NCI-H128 (cell line): ENCODE measurements around the gene ARL4C.

Experiments
- DNase-seq: peaks from one replicate; lab custom pipeline; 2025; ENCODE audit not compliant: unreplicated experiment; lab: John Stamatoyannopoulos, UW

Gene ARL4C, protein sequence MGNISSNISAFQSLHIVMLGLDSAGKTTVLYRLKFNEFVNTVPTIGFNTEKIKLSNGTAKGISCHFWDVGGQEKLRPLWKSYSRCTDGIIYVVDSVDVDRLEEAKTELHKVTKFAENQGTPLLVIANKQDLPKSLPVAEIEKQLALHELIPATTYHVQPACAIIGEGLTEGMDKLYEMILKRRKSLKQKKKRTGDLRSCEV

GRCh38 chr2:234496835-234497593 is at the start of gene ARL4C:
Gene ARL4C, minus strand, starts transcription at chr2:234497081. Its CDS starts 495 bp downstream, at chr2:234496586.
- DNase-seq = no peak

DNA sequence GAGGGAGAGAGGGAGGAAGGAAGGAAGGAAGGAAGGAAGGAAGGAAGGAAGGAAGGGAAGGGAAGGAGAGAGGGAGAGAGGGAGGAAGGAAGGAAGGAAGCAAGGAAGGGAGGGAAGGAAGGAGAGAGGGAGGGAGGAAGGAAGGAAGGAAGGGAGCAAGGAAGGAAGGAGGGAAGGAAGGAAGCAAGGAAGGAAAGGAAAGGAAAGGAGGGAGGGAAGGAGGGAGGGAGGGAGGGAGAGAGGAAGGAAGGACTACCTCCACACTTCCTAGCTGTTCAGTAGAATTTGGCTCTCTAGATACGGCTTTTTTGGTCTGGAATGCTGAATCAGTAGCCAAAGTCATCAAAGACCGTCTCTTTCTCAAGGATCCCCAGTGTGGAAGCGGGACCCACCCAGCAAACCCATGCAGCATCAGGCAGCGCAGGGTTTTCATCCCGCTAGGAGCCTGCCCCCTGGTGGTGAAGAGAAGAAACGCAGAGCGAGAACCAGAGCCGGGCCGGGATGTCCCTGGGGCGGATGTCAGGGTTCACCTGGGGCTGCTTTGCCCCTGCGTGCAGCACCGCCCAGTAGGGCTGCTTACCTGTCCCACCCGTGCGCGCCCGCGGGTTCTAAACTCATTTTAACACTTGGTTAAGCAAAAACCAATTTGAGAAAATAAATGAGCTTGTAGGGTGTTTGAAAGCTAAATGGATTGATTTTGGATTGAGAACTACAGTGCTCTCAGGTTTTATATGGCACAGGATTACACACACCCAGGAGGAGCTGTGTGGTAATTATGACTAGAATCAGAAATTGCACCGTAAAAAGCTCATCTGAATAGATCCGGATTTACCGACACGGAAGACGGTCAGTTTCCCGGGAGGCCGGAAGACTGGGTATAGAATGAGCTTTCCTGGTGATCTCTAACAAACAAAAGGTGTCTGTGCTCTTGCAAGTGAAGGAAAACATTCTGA is 48.1 kb upstream of the ARL4C start:
- no peak for DNase-seq

DNA sequence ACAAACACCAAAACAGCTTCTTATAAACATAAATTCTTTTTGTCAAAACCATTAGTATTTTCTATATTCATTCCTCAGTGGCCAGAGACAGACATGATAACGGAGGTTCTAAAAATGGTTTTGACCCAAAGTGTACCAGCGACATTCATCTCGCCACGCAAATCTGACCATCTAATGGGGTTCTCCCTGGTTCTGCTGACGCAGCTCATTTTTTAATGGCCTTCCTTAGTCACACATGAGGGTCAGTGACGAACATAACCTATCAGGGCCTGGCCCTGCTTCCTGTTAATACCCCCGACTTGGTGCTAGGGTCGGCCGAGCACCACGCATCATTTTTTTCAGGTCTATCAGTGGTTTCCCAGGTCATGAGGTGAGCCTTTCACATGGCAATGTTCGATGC is 45.9 kb upstream of the ARL4C start:
- DNase-seq = no peak

- DNase-seq = no peak
Measured at GRCh38 chr2:234537929-234538328, 41.0 kb upstream of the ARL4C start.

DNA sequence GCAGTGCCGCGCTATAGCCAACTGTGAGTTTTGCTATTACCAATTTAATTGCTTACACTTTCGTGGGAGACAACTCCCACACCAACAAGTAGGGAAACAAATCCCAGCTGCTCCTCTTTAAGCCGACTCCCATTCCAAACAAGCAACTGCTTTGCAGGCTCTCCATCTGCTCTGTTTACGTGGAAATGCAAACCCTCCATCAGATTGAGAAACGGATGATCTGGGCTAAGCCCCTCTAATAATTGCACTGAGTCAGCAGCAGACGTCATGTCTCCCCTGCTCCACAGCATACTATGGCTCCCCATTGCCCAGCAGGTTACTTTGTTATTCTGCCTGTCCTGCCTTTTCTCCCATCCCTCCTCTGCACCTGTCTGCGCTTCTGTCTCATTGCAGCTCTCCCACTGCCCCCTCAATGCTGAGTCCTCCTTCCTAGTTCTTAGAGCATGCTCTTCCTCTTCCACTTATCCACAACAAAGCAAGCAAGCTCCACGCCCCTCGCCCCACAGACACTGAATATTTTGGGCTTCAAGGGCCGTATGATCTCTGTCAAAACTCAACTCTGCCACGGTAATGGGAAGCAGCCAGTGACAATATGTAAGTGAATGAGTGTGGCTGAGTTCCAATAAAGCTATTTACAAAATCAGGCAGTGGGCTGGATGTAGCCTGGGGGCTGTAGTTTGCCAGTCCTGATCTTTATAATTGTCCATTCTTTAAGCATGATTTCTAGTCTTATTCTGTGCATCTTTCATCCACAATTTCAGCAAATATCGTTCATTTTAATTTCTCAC is 39.5 kb upstream of the ARL4C start:
- no peak for DNase-seq

DNA sequence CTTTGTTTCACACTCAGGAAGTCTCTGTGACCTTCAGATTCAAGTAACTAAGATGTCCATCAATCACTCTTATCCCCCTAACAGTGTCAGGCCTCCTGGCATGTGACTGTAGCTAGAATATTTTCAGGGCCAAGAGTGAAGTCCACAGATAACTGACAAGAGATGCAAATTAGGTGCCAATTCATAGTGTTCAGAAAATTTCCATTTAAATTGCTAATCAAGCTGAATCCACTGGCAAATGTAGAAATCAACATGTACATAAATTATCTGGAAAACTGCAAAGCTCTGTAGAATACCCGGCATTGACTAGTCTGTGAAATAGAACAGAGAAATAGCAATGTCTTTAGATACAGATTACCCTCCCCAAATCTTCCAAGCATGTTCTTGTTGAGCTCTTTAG is 38.6 kb upstream of the ARL4C start:
- DNase-seq = no peak

- DNase-seq = no peak
Measured at GRCh38 chr2:234534515-234534914, 37.6 kb upstream of the ARL4C start.

DNA sequence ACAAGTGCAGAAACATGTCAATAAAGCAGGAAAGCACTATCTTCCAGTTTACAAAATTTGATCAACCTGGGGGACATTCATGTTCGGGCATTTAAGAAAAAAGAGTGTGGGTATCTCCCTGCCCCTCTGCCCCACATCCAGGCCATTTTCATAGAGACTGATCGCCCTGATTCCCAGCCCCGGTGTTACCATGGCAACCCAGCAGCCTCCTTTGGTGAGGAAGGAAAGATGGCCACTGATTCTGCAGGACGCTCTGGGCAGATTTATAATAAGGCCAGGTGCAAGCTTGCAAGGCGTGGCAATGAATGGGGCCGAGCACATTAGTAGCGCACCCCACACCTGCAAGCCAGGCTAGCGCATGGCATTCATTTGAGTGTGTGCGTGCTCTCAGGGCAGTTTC is 36.7 kb upstream of the ARL4C start:
- DNase-seq = peak; percentile 46

DNA sequence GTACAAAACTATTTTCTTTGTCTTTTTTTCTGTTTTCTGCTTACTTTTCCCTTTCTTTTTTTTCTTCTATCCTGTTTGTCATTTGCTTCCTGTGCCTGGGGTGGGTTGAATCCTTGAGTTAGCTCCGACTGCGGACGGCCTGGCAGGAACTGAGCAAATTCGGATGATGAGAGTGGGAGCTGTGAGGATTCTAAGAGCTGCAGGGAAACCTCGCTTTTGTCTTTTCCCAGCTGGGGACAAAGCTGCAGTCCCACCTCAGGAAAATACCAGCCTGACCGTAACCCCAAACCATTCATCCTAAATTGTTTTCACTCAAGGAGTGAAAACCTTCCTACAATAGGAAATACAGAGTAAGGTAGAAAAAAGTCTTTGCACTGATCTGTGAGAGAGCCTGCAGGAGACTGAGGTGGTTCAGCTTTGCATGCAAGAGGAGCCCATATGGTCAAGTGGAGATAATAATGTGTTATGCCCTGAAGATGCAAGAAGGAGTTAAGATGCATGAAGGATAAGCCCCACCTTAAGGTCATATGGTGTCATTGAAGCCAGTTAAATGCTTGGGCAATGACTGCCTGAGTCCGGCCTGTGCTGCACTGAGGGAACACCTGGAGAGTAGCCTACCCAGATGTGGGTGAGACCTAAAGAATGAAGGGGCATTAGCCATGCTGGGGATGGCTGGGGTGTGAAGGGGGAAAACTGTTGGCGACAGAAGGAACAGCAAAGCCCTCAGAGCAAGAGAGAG is 31.7 kb upstream of the ARL4C start:
- DNase-seq = no peak

- no peak for DNase-seq
Measured at GRCh38 chr2:234526711-234527110, 29.8 kb upstream of the ARL4C start.

DNA sequence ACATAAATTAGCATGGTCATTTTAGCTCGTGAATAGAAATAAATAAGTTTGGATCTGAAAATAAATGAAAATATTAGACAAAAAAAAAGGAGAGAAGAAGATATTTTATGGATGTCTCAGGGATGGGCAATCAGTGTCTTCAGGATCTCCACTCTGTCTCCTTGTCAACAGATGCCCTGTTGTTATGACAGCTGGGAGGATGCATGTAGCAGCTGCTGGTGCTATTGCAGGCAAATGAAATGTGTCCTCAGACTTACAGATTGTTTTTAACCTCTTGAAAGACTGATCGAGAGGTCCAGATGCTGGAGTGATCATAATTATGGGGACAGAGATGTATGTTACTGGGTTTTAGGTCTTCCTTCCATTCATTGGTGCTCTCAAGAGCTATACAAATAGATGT is 24.7 kb upstream of the ARL4C start:
- DNase-seq = no peak

- no peak for DNase-seq
Measured at GRCh38 chr2:234518986-234519642, 22.2 kb upstream of the ARL4C start.

GRCh38 chr2:234517971-234518370 is 21.1 kb upstream of the ARL4C start:
- DNase-seq = no peak

DNA sequence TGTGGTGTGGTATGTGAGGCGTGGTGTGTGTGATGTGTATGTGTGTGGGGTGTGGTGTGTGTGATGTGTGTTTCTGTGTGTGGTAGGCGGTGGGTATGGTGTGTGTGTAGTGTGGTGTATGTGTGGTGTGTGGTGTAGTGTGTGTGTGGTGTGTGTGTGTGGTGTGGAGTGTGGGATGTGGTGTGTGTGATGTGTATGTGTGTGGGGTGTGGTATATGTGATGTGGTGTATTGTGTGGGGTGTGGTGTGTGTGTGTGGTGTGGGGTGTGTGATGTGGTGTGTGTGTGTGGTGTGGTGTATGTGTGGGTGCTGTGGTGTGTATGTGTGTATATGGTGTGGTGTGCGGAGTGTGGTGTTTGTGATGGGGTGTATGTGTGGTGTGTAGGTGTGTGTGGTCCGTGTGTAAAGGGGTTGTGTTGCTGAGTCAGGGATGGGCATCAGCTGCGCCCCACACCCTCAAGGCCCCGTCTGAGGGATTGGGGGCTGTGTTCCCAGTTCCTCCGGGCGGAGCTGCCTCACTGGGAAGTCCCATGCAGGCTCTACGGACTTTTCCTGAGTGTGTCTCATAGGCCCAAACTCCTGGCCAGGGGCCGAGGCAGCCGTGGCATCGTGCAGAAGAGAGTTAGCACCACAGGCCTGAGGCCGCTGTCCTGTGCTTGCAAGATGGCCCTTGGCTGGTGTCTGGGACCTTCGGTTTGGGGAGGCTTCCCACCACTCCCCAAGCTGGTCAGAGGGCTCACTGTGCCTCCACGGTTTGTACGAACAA is 18.2 kb upstream of the ARL4C start:
- DNase-seq = no peak

DNA sequence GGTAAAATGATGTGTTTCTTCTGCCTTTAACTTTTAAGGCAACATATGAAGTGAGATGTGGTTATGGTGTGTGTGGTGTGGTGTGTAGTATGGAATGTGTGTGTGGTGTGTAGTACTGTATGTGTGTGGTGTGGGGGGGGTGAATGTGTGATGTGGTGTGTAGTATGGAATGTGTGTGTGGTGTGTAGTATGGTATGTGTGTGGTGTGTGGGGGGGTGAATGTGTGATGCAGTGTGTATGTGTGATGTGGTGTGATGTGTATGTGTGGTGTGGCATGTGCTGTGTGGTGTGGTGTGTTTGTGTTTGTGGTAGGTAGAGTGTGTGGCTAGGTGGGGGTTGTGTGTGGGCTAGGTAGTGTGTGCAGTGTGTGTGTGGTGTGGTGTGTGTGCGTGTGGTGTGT is 17.2 kb upstream of the ARL4C start:
- no peak for DNase-seq

DNA sequence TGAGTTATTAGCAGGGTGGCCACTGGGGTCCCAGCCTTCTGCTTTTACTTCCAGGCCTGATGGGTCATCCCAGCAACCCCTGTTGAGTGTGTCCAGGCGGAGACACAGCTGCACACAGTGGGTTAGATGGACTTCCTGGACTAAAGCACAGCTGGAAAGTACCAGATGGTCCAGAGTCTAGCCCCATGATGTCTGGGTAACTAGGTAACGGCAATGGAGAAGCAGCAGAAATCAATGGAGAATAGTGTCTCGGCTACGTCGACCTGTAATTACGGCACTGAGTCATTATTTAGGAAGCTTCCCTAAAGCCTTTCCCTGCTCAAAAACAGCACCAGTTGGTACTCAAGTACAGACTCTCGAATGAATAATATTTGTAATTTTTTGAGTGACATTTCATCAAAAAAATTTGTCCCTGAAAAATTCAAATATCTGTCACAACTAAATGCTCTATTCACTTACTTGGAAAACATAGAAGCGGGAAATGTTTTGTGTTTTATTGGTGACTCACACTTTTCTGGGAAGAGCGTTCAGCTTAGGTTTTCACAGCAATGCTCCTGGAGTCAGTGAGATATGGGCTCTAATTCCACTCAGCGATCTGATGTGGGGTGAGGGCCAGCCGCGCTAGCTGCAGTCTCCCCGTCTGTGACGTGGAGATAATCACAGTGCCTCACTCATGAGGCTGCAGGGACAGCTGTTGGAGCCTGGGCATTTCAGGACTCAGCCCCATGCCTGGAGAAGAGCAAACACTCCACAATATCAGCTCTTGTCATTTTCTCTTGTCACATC is 16.2 kb upstream of the ARL4C start:
- DNase-seq = no peak

GRCh38 chr2:234502919-234503285 is 6.0 kb upstream of the ARL4C start:
- DNase-seq = no peak

DNA sequence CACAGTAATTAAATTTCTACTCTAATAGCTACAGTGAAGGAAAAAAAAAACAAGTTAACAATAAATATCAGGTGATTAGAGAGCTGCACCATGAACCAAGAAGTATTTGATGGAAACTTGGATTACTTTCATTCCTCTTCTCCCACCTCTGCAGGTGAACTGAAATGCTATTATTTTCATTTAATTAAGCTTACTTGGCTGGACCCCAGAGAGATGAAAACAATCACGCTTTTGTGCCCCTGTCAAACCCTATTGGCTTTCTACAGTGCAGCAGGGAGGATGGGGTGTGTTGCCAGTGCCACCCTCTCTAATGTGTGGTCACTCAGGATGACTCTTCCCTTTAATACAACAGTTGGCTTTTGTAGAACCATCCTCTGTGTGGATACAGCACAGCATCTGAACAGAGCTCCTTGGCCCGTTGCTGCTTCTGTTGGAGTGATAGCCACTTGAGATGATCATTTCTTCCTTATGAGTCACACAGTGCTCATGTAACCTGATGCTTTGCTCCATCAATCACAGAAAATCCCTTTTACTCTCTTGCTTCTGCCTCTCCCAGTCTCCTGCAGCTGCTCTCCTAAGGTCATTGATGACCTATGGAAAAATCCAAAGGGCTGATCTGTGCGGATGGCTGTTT is 5.5 kb upstream of the ARL4C start:
- DNase-seq = no peak
